HG03439 (cell line): Measurements from ENCODE around the gene RSBN1L.
"Not testable (repeated sequence)": the region's sequence is repeated elsewhere in the genome, so short reads cannot be mapped to it uniquely, and the experiment has no call there.

Source experiments
- ATAC-seq: cut with Tn5 transposase; IDR thresholded peaks from one replicate; pipeline ENCODE4 v1.9.1; 2021; ENCODE audit warnings: mild to moderate bottlenecking, moderate library complexity; ENCODE audit not compliant: unreplicated experiment

RSBN1L gene

GRCh38 chr7:77765481-77765880 lies 69.2 kb downstream of the RSBN1L start:
- ATAC-seq = no peak

DNA sequence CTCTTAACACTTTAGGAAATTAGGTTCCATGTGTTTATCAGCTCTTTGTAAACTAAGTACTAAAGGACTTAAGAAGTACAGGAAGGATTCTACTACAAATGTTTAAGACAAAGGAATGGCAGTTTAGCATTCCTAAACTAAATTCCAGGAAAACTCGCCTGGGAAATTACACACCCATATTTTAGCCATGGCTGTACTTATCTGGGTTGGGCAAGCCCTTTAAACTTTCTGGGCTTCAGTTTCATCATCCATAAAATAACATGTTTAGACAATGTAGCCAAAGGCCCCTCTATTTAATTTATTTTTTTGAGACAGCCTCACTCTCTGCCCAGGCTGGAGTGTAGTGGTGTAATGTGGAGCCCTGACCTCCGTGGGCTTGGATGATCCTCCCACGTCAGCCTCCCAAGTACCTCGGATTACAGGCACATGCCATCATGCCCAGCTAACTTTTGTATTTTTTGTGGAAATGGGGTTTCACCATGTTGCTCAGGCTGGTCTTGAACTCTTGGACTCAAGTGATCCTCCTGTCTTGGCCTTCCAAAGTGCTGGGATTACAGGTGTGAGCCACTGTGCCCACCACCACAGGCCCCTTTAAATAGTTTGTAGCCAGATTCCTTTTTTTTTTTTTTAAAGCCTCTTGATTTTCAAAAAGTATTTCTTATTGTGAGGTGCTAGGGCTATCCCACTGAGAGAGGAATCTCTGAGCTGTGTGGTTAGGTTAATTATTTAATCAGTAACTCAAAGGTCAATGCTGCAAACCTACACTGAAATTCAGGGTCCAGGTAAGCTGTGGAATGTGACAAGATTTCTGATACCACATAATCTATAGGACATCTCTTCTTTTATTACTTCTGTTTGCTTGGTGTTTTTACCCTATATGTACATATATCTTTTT lies 69.9 kb downstream of the RSBN1L start:
- ATAC-seq = no peak

- ATAC-seq = no peak
Observed at GRCh38 chr7:77766801-77767605, 70.7 kb downstream of the RSBN1L start.

DNA sequence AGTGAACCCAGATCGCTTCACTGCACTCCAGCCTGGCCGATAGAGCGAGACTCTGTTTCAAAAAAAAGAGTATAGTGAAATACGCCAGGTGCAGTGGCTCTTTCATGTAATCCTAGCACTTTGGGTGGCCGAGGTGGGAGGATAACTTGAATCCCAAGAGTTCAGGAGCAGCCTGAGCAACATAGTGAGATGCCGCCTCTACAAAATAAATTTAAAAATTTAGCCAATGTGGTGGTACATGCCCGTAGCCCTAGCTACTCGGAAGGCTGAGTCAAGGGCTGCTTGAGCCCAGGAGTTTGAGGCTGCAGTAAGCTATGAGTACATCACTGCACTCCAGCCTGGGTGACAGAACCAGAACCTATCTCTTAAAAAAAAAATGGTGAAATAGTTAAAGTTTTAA lies 74.1 kb downstream of the RSBN1L start:
- no peak for ATAC-seq

DNA sequence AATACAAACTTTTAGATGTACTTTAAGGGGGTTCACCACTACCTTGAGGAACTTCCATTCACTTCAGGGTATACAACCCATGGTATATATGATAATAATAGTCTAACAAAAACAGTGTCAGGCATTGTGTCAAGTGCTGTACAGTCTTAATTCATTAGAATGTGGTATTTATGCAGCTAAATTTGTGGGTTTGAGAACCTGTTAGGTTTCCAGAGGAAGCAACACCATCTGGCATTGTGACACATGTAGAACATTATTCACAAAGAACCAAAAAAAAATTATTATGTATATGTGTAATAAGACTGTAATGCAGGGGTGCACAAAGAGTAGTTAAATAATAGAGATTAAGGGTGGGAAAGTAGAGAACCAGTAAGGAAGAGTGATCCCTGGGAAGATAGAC lies 75.6 kb downstream of the RSBN1L start:
- no peak for ATAC-seq

- no peak for ATAC-seq
Observed at GRCh38 chr7:77778535-77778934, 82.3 kb downstream of the RSBN1L start.

DNA sequence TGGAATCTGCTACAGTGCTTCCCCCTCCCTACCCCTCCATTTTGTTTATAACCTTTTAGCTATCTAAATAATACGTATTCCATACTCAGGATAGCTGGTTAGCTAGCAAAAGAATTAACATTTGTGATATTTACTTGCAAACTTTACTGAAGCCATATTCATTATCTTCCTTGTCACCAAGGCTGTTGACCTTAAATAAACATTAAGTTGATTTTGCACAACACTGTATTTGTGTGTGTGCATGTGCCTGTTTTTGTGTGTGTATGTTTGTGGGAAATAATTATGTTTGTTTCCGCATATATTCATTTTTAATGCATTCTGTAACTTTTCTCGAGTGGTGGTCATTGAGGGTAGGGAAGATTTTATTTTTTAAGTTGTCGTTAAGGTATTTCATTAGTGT lies 86.1 kb downstream of the RSBN1L start:
- no peak for ATAC-seq

GRCh38 chr7:77783111-77783510 lies 86.9 kb downstream of the RSBN1L start:
- ATAC-seq = no peak

DNA sequence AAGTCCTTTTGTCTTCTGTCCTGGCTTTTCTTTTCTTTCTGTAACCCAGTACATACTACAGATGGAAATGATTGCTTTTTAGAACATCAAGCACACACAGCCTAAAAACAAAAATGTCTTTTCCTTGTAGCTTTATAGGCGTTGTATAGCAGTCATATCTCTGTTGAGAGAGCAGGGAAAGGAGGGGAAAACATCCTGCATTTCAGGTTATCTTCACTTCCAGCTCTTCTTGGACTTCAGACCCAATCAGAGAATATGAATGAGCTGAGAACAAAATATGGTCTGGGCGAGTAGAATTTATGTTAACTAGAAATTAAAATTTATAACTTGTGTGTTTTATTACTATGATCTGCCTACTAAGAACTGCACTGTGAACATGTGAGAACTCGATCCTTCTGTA lies 87.3 kb downstream of the RSBN1L start:
- no peak for ATAC-seq

DNA sequence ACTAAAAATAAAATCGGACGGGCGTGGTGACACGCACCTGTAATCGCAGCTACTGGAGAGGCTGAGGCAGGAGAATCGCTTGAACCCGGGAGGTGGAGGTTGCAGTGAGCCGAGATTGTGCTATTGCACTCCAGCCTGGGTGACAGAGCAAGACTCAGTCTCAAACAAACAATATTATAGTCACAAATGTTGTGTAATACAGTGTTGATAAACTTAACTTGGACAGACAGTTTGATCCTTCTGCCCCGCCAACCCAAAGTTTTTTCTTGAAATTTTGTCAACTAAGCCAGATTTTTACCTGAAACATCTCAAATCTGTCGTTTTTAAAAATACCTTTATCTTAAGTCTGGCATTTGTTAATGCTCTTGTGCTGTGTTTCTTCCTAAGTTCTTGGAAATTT lies 88.2 kb downstream of the RSBN1L start:
- ATAC-seq = not testable (repeated sequence)

DNA sequence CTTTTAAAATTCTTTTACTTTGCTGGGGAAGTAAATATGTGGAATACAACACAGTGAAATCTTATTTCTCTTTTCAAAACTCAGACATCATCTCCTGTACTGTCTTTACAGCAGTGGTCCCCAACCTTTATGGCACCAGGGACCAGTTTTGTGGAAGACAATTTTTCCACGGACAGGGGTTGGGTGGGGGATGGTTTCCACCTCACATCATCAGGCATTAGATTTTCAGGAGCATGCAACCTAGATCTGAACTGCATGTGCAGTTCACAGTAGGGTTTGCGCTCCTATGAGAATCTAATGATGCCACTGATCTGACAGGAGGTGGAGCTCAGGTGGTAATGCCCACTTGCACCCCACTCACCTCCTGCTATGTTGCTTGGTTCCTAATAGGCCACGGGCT lies 89.8 kb downstream of the RSBN1L start:
- ATAC-seq = no peak

GRCh38 chr7:77786741-77787140 lies 90.5 kb downstream of the RSBN1L start:
- ATAC-seq = no peak

- ATAC-seq = no peak
Observed at GRCh38 chr7:77788327-77788902, 92.2 kb downstream of the RSBN1L start.

DNA sequence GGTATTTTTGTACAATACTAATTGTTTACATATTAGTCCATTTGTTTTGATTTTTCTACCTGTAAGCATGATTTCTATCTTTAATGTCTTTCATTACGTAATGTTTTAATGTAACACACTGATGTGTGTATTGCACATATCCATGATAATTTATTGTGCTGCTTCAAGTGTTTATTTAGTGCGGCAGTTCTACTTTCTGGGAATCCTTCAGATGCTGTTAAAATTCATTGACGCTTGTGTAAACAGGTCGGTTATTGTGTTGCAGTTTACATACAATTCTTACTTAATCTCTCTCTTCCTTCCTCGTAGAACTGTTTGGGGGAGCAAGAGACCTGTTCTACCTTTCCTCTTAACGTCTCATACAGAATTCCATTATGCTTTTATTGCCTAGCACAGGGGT lies 95.1 kb downstream of the RSBN1L start:
- no peak for ATAC-seq

- ATAC-seq = no peak
Observed at GRCh38 chr7:77791956-77792355, 95.7 kb downstream of the RSBN1L start.

- ATAC-seq = no peak
Observed at GRCh38 chr7:77794000-77794399, 97.7 kb downstream of the RSBN1L start.

DNA sequence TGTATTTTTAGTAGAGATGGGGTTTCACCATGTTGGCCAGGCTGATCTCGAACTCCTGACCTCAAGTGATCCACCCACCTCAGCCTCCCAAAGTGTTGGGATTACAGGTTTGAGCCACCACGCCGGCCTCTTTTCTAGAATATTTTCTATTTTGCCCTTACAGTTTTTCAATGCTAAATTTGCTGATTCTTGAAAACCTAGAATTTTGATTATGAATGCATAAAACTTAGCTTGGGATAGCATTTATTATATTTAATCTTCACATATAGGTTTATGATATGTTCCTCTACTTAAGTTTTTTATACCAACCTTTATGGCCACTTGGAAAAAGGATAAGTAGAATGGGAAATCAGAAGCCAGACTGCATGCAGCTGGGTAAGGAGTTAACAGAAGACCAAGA lies 99.8 kb downstream of the RSBN1L start:
- no peak for ATAC-seq

DNA sequence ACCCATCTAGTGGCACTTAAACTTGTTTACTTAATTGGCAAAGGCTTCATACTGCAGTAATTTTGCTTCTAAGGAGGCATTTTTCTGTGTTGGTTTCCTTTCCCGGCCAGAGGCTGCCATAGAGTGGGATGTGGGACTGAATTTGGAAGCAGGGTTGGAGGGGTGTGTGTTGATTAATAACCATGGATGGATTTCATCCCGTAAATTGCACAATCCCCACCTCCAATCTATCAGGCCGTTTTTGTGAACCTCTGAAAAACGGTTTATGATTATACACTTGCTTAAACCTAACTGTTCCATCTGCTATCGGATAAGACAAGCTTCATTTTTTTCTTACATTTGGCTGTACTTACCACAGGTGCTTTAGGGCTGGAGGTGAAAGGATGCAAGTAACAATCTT lies 100.7 kb downstream of the RSBN1L start:
- ATAC-seq = no peak

DNA sequence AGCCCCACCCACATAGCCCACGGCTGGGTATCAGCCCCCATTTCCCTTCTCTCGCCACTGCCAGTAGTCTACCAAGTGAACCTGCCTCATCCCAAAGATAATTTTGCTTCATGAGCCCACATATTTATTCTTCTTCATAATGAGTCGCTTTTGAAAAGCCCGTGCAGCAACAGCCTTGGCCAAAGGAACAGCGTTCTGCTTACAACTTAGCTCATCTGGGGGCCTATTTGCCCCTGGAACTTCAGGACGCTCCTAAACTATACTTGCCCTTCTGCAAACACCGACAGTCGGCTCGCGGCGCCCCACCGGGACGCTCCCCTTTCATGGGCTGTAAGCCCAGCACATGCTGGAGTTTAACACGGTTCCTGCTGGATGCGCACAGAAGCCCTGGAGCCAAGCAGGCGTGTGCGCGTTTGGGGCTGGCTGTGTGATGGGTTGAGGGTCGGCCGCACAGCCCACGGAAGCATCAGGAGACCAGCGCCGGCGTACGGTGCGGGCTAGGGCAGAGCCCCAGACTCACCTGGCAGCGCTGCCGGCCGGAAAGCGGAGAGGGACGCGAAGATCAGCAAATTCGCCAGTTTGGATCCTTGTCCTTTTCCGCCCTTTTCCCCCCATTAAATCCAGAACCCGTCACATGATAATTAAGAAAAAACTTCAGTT lies 101.6 kb downstream of the RSBN1L start:
- peak; percentile 28 for ATAC-seq

DNA sequence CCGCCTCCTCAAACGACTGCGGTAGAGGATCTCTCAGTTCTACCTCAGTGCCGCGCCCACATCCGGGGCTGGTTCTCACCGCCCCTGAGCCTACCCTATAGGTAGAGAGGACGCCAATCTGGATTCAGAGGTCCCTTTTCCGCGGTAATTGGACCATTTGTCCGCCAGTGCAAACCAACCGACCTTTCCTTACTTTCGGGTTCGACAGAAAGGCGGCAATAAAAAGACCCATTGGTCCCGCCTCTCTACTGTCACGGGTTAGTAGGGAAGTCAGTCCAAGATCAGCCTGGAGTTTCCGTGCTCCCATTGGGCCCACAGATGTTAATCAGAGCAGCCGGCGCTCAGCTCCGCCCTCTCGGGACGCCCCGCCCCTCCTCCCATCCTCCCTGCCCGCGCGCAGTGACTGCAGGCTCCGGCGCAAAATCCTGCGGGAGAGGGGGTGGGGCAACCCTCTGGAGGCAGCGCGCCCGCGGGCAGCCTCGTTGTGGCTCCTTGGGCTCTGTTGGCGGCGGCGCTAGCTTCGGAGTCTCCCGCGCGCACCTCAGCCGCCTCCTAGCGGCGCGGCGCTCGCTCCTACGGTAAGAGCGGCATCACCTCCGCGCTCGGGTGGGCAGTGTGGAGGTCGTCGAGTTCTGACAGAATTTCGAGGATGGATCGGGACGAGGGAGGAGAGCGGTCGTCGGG lies 102.3 kb downstream of the RSBN1L start, which contains the start of the genes PHTF2 and TMEM60:
Gene PHTF2, plus strand, starts transcription at position 380 of the 684 bp plus-strand sequence.
Gene TMEM60, minus strand, starts transcription at position 41 of the 684 bp plus-strand sequence. CDS start 4,061 bp downstream, outside the sequence.
- ATAC-seq = peak; percentile 93
